ENCODE results near the gene ZNF367. TPM values are rescaled to one million over a fixed set of nuclear protein-coding genes. Genes with fewer than 3 reads are reported as not detected.
"Not testable (repeated sequence)": the region's sequence is repeated elsewhere in the genome, so short reads cannot be mapped to it uniquely, and the experiment has no call there.

The ZNF367 gene
- total and polyA plus RNA-seq, 9 of the 15 experiments (the other 6 are each of a cell fraction or from before 2014, with no cell fraction given): 2.7 to 14.4 (median 10.0) TPM

DNA sequence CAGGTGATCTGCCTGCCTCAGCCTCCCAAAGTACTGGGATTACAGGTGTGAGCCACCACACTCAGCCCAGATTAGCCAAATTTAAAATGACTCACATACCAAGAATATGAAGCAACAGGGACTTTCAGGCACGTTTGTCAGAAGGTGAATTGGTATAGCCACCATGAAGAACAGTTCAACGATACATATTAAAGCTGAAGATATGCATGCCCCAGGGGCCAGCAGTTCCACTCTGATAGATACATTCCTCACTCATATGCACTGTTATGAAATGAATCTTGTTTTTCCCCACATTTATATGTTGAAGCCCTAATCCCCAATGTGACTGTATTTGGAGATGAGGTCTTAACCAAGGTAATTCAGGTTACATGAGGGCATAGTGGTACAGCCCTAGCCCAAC is 57.2 kb downstream of the ZNF367 start (continued):
- TF ChIP-seq, protein P1, sequence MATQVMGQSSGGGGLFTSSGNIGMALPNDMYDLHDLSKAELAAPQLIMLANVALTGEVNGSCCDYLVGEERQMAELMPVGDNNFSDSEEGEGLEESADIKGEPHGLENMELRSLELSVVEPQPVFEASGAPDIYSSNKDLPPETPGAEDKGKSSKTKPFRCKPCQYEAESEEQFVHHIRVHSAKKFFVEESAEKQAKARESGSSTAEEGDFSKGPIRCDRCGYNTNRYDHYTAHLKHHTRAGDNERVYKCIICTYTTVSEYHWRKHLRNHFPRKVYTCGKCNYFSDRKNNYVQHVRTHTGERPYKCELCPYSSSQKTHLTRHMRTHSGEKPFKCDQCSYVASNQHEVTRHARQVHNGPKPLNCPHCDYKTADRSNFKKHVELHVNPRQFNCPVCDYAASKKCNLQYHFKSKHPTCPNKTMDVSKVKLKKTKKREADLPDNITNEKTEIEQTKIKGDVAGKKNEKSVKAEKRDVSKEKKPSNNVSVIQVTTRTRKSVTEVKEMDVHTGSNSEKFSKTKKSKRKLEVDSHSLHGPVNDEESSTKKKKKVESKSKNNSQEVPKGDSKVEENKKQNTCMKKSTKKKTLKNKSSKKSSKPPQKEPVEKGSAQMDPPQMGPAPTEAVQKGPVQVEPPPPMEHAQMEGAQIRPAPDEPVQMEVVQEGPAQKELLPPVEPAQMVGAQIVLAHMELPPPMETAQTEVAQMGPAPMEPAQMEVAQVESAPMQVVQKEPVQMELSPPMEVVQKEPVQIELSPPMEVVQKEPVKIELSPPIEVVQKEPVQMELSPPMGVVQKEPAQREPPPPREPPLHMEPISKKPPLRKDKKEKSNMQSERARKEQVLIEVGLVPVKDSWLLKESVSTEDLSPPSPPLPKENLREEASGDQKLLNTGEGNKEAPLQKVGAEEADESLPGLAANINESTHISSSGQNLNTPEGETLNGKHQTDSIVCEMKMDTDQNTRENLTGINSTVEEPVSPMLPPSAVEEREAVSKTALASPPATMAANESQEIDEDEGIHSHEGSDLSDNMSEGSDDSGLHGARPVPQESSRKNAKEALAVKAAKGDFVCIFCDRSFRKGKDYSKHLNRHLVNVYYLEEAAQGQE (IDR thresholded peaks at IDR 0.05; ENCODE audit: borderline replicate concordance): no peak
- TF ChIP-seq, protein P1 (CRISPR knock-in tag; IDR thresholded peaks at IDR 0.05; ENCODE audit: low read depth): no peak
- TF ChIP-seq, protein P2, sequence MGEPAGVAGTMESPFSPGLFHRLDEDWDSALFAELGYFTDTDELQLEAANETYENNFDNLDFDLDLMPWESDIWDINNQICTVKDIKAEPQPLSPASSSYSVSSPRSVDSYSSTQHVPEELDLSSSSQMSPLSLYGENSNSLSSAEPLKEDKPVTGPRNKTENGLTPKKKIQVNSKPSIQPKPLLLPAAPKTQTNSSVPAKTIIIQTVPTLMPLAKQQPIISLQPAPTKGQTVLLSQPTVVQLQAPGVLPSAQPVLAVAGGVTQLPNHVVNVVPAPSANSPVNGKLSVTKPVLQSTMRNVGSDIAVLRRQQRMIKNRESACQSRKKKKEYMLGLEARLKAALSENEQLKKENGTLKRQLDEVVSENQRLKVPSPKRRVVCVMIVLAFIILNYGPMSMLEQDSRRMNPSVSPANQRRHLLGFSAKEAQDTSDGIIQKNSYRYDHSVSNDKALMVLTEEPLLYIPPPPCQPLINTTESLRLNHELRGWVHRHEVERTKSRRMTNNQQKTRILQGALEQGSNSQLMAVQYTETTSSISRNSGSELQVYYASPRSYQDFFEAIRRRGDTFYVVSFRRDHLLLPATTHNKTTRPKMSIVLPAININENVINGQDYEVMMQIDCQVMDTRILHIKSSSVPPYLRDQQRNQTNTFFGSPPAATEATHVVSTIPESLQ (CRISPR knock-in tag; IDR thresholded peaks at IDR 0.05): no peak
- TF ChIP-seq ARNT (IDR thresholded peaks at IDR 0.05): no peak
- no peak for TF ChIP-seq CCAR2 (IDR thresholded peaks at IDR 0.05; ENCODE audit: low read depth, low read length)

DNA sequence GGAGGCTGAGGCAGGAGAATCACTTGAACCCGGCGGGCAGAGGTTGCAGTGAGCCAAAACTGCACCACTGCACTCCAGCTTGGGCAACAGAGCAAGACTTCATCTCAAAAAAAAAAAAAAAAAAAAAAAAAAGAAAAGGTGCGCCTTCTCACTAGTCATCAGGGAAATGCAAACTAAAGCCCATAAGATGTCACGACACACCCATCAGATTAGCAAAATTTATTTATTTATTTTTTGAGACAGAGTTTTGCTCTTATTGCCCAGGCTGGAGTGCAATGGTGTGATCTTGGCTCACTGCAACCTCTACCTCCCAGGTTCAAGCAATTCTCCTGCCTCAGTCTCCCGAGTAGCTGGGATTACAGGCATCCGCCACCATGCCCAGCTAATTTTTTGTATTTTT is 57.6 kb downstream of the ZNF367 start:
- H3K4me2 ChIP-seq (ENCODE audit: insufficient read depth, low read length); H3K79me2 ChIP-seq (ENCODE audit: control insufficient read depth, insufficient read depth, low read length); CTCF ChIA-PET (ENCODE audit: low intra/inter-chr PET ratio); H3K9ac ChIP-seq (ENCODE audit: insufficient read depth in 1 of 2, low read depth in 2 of 2, low read length in 2 of 2); BruUV-seq (replicated peaks); intact Hi-C loops (cut with micrococcal nuclease); in situ Hi-C loops (cut with MboI); ATAC-seq; H3K27ac ChIP-seq (ENCODE audit: extremely low read depth, low read depth, low read length); H3K36me3 ChIP-seq (ENCODE audit: control insufficient read depth, insufficient read depth, low read length); H2AFZ ChIP-seq (ENCODE audit: low read depth, low read length); DNase-seq (ENCODE audit: extremely low read depth in 1 of 4, low spot score in 3 of 4); H3K27me3 ChIP-seq (ENCODE audit: control insufficient read depth in 2 of 2, insufficient read depth in 2 of 2, low read length in 2 of 2); FAIRE-seq; H4K20me1 ChIP-seq (replicated peaks; ENCODE audit: control insufficient read depth, insufficient read depth, low read length); H3K9me1 ChIP-seq (ENCODE audit: control insufficient read depth, insufficient read depth, low read length); H3K4me3 ChIP-seq; H3K4me1 ChIP-seq (replicated peaks in 1 of 2; ENCODE audit: control insufficient read depth in 2 of 2, insufficient read depth in 2 of 2, low read length in 2 of 2); H3K9me3 ChIP-seq (replicated peaks; ENCODE audit: control insufficient read depth, insufficient read depth, low read depth, low read length): not testable (repeated sequence)
- POLR2A ChIA-PET: interaction anchor here (0.6 kb wide), 1 partner anchor 11 kb away, joined by 3 read pairs; no protein-coding TSS in a partner anchor
- 74% methylated on average over 4 of the region's 6 CpGs for WGBS (ENCODE audit: insufficient coverage, low coverage, missing lambda C conversion rate)

Data from K562 (cell line).